Tibial artery (tissue), 4 donors: Measurements from ENCODE around the gene GKN2.

Experiments
- DNase-seq, 2 donors: peaks; one replicate each; pipeline ENCODE4 v3.0.0-alpha.2; 2019
- H3K27ac ChIP-seq, 2 donors: fragments of 200-600 bp; sonication (generic) in 1 of 2; 1 replicate in 1 of 2; 2 replicates in 1 of 2; pipeline ENCODE4 v1.5.1; 2018 to 2019; ENCODE audit warnings: mild to moderate bottlenecking in 1 of 2
- H3K27me3 ChIP-seq, 2 donors: fragments of 200-600 bp; sonication (generic) in 1 of 2; one replicate each; pipeline versions ENCODE4 v1.5.1 to v1.6.0; 2016 to 2019
- H3K36me3 ChIP-seq, 3 donors: fragments of 200-600 bp; sonication (generic) in 2 of 3; one replicate each; pipeline ENCODE4 v1.5.1; 2016 to 2019; ENCODE audit warnings: mild to moderate bottlenecking in 2 of 3
- H3K4me1 ChIP-seq, 4 donors: fragments of 200-600 bp; sonication (generic) in 2 of 4; 1 replicate in 3 of 4; 2 replicates in 1 of 4; pipeline ENCODE4 v1.5.1; 2016 to 2019
- H3K4me3 ChIP-seq, 2 donors: fragments of 200-600 bp; sonication (generic) in 1 of 2; 1 replicate in 1 of 2; 2 replicates in 1 of 2; pipeline ENCODE4 v1.5.1; 2018 to 2019; ENCODE audit warnings: mild to moderate bottlenecking in 2 of 2
- H3K9me3 ChIP-seq, 3 donors: fragments of 200-600 bp; sonication (generic) in 1 of 3; one replicate each; pipeline ENCODE4 v1.5.1; 2016 to 2019
- CTCF ChIP-seq, 2 experiments: fragments of 200-600 bp in 1 of 2; fragments of 450-650 bp in 1 of 2; IDR thresholded peaks; one replicate each; pipeline ENCODE4 v1.5.1; 2017 to 2019; ENCODE audit warnings: antibody characterized with exemption in 2 of 2, mild to moderate bottlenecking in 1 of 2, moderate library complexity in 1 of 2
- intact Hi-C: fragments of 100-400 bp; cut with DNase I; formaldehyde crosslinking; loops from one replicate; pipeline ENCODE4 v1.15.0; 2023; ENCODE audit warnings: low total_unique reads

GKN2 gene

GRCh38 chr2:68915393-68915792 lies 37.3 kb downstream of the GKN2 start:
- no peaks in the 10 kb centered on the region for H3K9me3 ChIP-seq
- H3K4me3 ChIP-seq: no peak overlapping the region
- intact Hi-C loops: no loop called here
- H3K4me1 ChIP-seq: peaks cover 0 to 6% (median 0%) of the 10 kb centered on the region in 4 donors
- DNase-seq: no peak
- no peaks in the 10 kb centered on the region for H3K36me3 ChIP-seq
- H3K27ac ChIP-seq: no peak overlapping the region
- no peak for TF ChIP-seq CTCF (IDR thresholded peaks at IDR 0.05)
- H3K27me3 ChIP-seq: no peaks in the 10 kb centered on the region

- no peak for TF ChIP-seq CTCF (IDR thresholded peaks at IDR 0.05)
- Histone ChIP-seq H3K27me3 (no peaks in the 10 kb centered on the region), H3K9me3 (no peaks in the 10 kb centered on the region), H3K36me3 (no peaks in the 10 kb centered on the region), H3K4me3 (no peak overlapping the region), H3K4me1 (peaks cover 0 to 18% (median 12%) of the 10 kb centered on the region in 4 donors), H3K27ac (no peak overlapping the region)
- no peak for DNase-seq
- intact Hi-C loops: loop anchor here (5.0 kb wide), 1 partner anchor 161 kb away; no protein-coding TSS in a partner anchor
These were observed 39.3 kb downstream of the GKN2 start for GRCh38 chr2:68913359-68913758.

- Histone ChIP-seq H3K9me3 (no peaks in the 10 kb centered on the region), H3K36me3 (no peaks in the 10 kb centered on the region), H3K4me3 (no peak overlapping the region), H3K27ac (no peak overlapping the region), H3K27me3 (no peaks in the 10 kb centered on the region), H3K4me1 (peaks cover 0 to 22% (median 14%) of the 10 kb centered on the region in 4 donors)
- intact Hi-C loops: loop anchor here (5.0 kb wide), 1 partner anchor 160 kb away; no protein-coding TSS in a partner anchor
- no peak for TF ChIP-seq CTCF (IDR thresholded peaks at IDR 0.05)
- no peak for DNase-seq
These were observed 40.0 kb downstream of the GKN2 start for GRCh38 chr2:68912732-68913131.

GRCh38 chr2:68912111-68912510 lies 40.6 kb downstream of the GKN2 start:
- Histone ChIP-seq H3K36me3 (no peaks in the 10 kb centered on the region), H3K4me1 (peaks cover 0 to 22% (median 14%) of the 10 kb centered on the region in 4 donors), H3K27me3 (no peaks in the 10 kb centered on the region), H3K27ac (no peak overlapping the region), H3K9me3 (no peaks in the 10 kb centered on the region), H3K4me3 (no peak overlapping the region)
- intact Hi-C loops: loop anchor here (5.0 kb wide), 1 partner anchor 160 kb away; no protein-coding TSS in a partner anchor
- DNase-seq: no peak
- TF ChIP-seq CTCF (IDR thresholded peaks at IDR 0.05): no peak

GRCh38 chr2:68911709-68912108 lies 41.0 kb downstream of the GKN2 start:
- H3K9me3 ChIP-seq: no peaks in the 10 kb centered on the region
- H3K27ac ChIP-seq: no peak overlapping the region
- no peaks in the 10 kb centered on the region for H3K36me3 ChIP-seq
- H3K4me3 ChIP-seq: no peak overlapping the region
- H3K4me1 ChIP-seq: peaks cover 0 to 22% (median 14%) of the 10 kb centered on the region in 4 donors
- intact Hi-C loops: loop anchor here (5.0 kb wide), 1 partner anchor 159 kb away; no protein-coding TSS in a partner anchor
- no peak for DNase-seq
- no peak for TF ChIP-seq CTCF (IDR thresholded peaks at IDR 0.05)
- no peaks in the 10 kb centered on the region for H3K27me3 ChIP-seq

- intact Hi-C loops: loop anchor here (5.0 kb wide), 1 partner anchor 159 kb away; no protein-coding TSS in a partner anchor
- Histone ChIP-seq H3K27ac (no peak overlapping the region), H3K36me3 (no peaks in the 10 kb centered on the region), H3K4me1 (peaks cover 0 to 20% (median 14%) of the 10 kb centered on the region in 4 donors), H3K9me3 (no peaks in the 10 kb centered on the region), H3K27me3 (no peaks in the 10 kb centered on the region), H3K4me3 (no peak overlapping the region)
- no peak for DNase-seq
- TF ChIP-seq CTCF (IDR thresholded peaks at IDR 0.05): no peak
These were observed 41.4 kb downstream of the GKN2 start for GRCh38 chr2:68911246-68911645.
